HEK293T (cell line): Measurements from ENCODE around the gene TRPT1.

Experiments
- CTCF ChIA-PET: fragments of 350-600 bp; formaldehyde crosslinking; extraction: SDS; loops from one replicate; lab custom pipeline; 2021; ENCODE audit warnings: antibody characterized with exemption, inconsistent platforms; lab: Yijun Ruan, JAX
- POLR2A ChIA-PET: fragments of 350-600 bp; formaldehyde crosslinking; extraction: SDS; loops from one replicate; lab custom pipeline; 2020; ENCODE audit warnings: antibody characterized with exemption, inconsistent platforms; lab: Yijun Ruan, JAX
- DNase-seq: peaks from one replicate; pipeline ENCODE4 v3.0.0; 2012; ENCODE audit warnings: mixed read lengths; ENCODE audit errors: extremely low spot score
- ARNT ChIP-seq: fragments of 450-650 bp; IDR thresholded peaks from 2 replicates; pipeline ENCODE4 v1.6.1; 2017; ENCODE audit warnings: mild to moderate bottlenecking
- BHLHE40 ChIP-seq: fragments of 450-650 bp; IDR thresholded peaks from 2 replicates; pipeline ENCODE4 v1.6.1; 2016; ENCODE audit warnings: mild to moderate bottlenecking, moderate library complexity, borderline replicate concordance
- CTBP1 ChIP-seq: fragments of 450-650 bp; IDR thresholded peaks from 2 replicates; pipeline ENCODE4 v1.6.1; 2016; ENCODE audit warnings: borderline replicate concordance
- ELF4 ChIP-seq: fragments of 450-650 bp; IDR thresholded peaks from 2 replicates; pipeline ENCODE4 v1.6.1; 2017; ENCODE audit warnings: antibody characterized with exemption
- FOXA1 ChIP-seq: fragments of 450-650 bp; IDR thresholded peaks from 2 replicates; pipeline ENCODE4 v1.6.1; 2016; ENCODE audit warnings: mild to moderate bottlenecking
- FOXK2 ChIP-seq: fragments of 450-650 bp; IDR thresholded peaks from 2 replicates; pipeline ENCODE4 v1.6.1; 2016; ENCODE audit warnings: mild to moderate bottlenecking
- FOXM1 ChIP-seq: fragments of 450-650 bp; IDR thresholded peaks from 2 replicates; pipeline ENCODE4 v1.6.1; 2017; ENCODE audit warnings: mild to moderate bottlenecking, borderline replicate concordance
- HDGF ChIP-seq: fragments of 450-650 bp; IDR thresholded peaks from 2 replicates; pipeline ENCODE4 v1.6.1; 2017; ENCODE audit warnings: antibody characterized with exemption, borderline replicate concordance
- L3MBTL2 ChIP-seq: fragments of 450-650 bp; conservative IDR thresholded peaks from 2 replicates; pipeline ENCODE4 v1.6.1; 2016; ENCODE audit warnings: mild to moderate bottlenecking
- LEF1 ChIP-seq: fragments of 450-650 bp; IDR thresholded peaks from 2 replicates; pipeline ENCODE4 v1.6.1; 2017; ENCODE audit warnings: mild to moderate bottlenecking, borderline replicate concordance
- NFRKB ChIP-seq: fragments of 450-650 bp; IDR thresholded peaks from 2 replicates; pipeline ENCODE4 v1.6.1; 2016; ENCODE audit warnings: mild to moderate bottlenecking, moderate library complexity
- PKNOX1 ChIP-seq: fragments of 450-650 bp; IDR thresholded peaks from 2 replicates; pipeline ENCODE4 v1.6.1; 2016
- SP1 ChIP-seq: fragments of 450-650 bp; IDR thresholded peaks from 2 replicates; pipeline ENCODE4 v1.6.1; 2017
- SUZ12 ChIP-seq: fragments of 450-650 bp; IDR thresholded peaks from 2 replicates; pipeline ENCODE4 v1.6.1; 2016; ENCODE audit warnings: mild to moderate bottlenecking
- TARDBP ChIP-seq: fragments of 450-650 bp; IDR thresholded peaks from 2 replicates; pipeline ENCODE4 v1.6.1; 2016
- ZNF384 ChIP-seq: fragments of 450-650 bp; IDR thresholded peaks from 2 replicates; pipeline ENCODE4 v1.6.1; 2016

Gene TRPT1

GRCh38 chr11:64239662-64240434 is 13.9 kb upstream of the TRPT1 start:
- ChIA-PET POLR2A (interaction anchor here (1.0 to 3.8 kb wide), 5 partner anchors 12 to 55 kb away, joined by 3 to 13 read pairs (median 4); partner anchors contain the start of genes NUDT22, PLCB3, STIP1 and TRPT1), CTCF (interaction anchor here (1.2 to 1.7 kb wide), 2 partner anchors 35 to 65 kb away, joined by 3 to 4 read pairs; partner anchors contain the start of gene ESRRA)
- TF ChIP-seq ZNF384 (no peak), CTBP1 (no peak), FOXK2 (no peak), ELF4 (no peak), BHLHE40 (no peak), FOXA1 (no peak), PKNOX1 (no peak), ARNT (no peak), TARDBP (no peak), SUZ12 (no peak), SP1 (no peak), L3MBTL2 (no peak), FOXM1 (no peak), LEF1 (no peak), HDGF (no peak), NFRKB (no peak)

GRCh38 chr11:64238999-64239398 is 13.0 kb upstream of the TRPT1 start:
- no peak for DNase-seq
- POLR2A ChIA-PET = interaction anchor here (1.0 to 3.8 kb wide), 6 partner anchors 8 to 54 kb away, joined by 3 to 13 read pairs (median 4); partner anchors contain the start of genes NUDT22, PLCB3, PPP1R14B and STIP1
- no peak for TF ChIP-seq SP1
- no peak for TF ChIP-seq L3MBTL2
- CTCF ChIA-PET = interaction anchor here (1.2 to 1.7 kb wide), 2 partner anchors 34 to 66 kb away, joined by 3 to 4 read pairs; partner anchors contain the start of gene ESRRA

More at GRCh38 chr11:64239662-64240434, 13.9 kb upstream of the TRPT1 start:
- no peak for DNase-seq

- ChIA-PET CTCF (no interaction called here), POLR2A (interaction anchor here (1.0 to 3.8 kb wide), 3 partner anchors 9 to 53 kb away, joined by 3 to 13 read pairs (median 10); partner anchors contain the start of genes NUDT22, PPP1R14B, STIP1 and TRPT1)
- no peak for DNase-seq
- TF ChIP-seq HDGF = no peak
- TF ChIP-seq FOXK2 = no peak
- no peak for TF ChIP-seq ARNT
- TF ChIP-seq SP1 = no peak
- TF ChIP-seq CTBP1 = no peak
- no peak for TF ChIP-seq TARDBP
- no peak for TF ChIP-seq SUZ12
- no peak for TF ChIP-seq L3MBTL2
Observed at GRCh38 chr11:64238076-64238475, 12.1 kb upstream of the TRPT1 start.

GRCh38 chr11:64237484-64237951 is 11.5 kb upstream of the TRPT1 start:
- DNase-seq = no peak
- ChIA-PET CTCF (interaction anchor here (0.7 kb wide), 1 partner anchor 45 kb away, joined by 3 read pairs; no protein-coding TSS in a partner anchor), POLR2A (interaction anchor here (2.5 to 3.8 kb wide), 3 partner anchors 9 to 52 kb away, joined by 8 to 13 read pairs (median 12); partner anchors contain the start of genes PPP1R14B and STIP1)
- TF ChIP-seq SP1 (no peak), LEF1 (no peak), BHLHE40 (no peak), FOXA1 (no peak), TARDBP (no peak), FOXM1 (no peak), NFRKB (no peak), ARNT (no peak), HDGF (no peak), FOXK2 (no peak), PKNOX1 (no peak), ELF4 (no peak), L3MBTL2 (no peak), ZNF384 (no peak), SUZ12 (no peak), CTBP1 (no peak)

GRCh38 chr11:64235437-64236161 is 9.6 kb upstream of the TRPT1 start:
- CTCF ChIA-PET = no interaction called here
- POLR2A ChIA-PET = interaction anchor here (2.5 to 2.8 kb wide), 2 partner anchors 11 to 14 kb away, joined by 8 to 12 read pairs; partner anchors contain the start of gene PPP1R14B
- no peak for DNase-seq
- TF ChIP-seq PKNOX1 (peak; percentile 27; the same call in 1 of the 2 replicates), FOXA1 (no peak)
